SU-DHL-6 (cell line): ENCODE data around the gene INTS1.
"Not testable (repeated sequence)": the region's sequence is repeated elsewhere in the genome, so short reads cannot be mapped to it uniquely, and the experiment has no call there.

ENCODE experiments used
- H2AFZ ChIP-seq: fragments of 200-600 bp; sonication (generic); 2 replicates; pipeline ENCODE4 v1.6.1; 2014; ENCODE audit warnings: low read depth, mild to moderate bottlenecking, moderate library complexity, mixed read lengths, antibody characterized with exemption, low read length; ENCODE audit not compliant: severe bottlenecking
- H3F3A ChIP-seq: fragments of 200-600 bp; shearing (Covaris generic); 2 replicates; pipeline ENCODE4 v1.6.0; 2016; ENCODE audit warnings: antibody characterized with exemption, mild to moderate bottlenecking; ENCODE audit not compliant: insufficient read depth
- H3K27ac ChIP-seq: fragments of 200-600 bp; sonication (generic); 2 replicates; pipeline ENCODE4 v1.5.1; 2016; ENCODE audit warnings: low read depth, mild to moderate bottlenecking, low read length, moderate library complexity, mixed read lengths
- H3K27me3 ChIP-seq: fragments of 200-600 bp; sonication (generic), shearing (Covaris generic); 2 replicates; pipeline ENCODE4 v1.6.0; 2014; ENCODE audit warnings: mild to moderate bottlenecking, low read length
- H3K36me3 ChIP-seq: fragments of 200-600 bp; sonication (generic); 2 replicates; pipeline ENCODE4 v1.6.1; 2014; ENCODE audit warnings: mild to moderate bottlenecking, low read length, mixed read lengths
- H3K4me2 ChIP-seq: fragments of 300-600, 200-600 bp; shearing (Covaris generic), sonication (generic); 2 replicates; pipeline ENCODE4 v1.6.0; 2014; ENCODE audit warnings: low read length, low read depth, mild to moderate bottlenecking; ENCODE audit not compliant: poor library complexity, severe bottlenecking
- H3K4me3 ChIP-seq: fragments of 200-600 bp; sonication (generic); 2 replicates; pipeline ENCODE4 v1.5.1; 2014; ENCODE audit warnings: antibody characterized with exemption, low read length, mild to moderate bottlenecking, mixed read lengths; ENCODE audit not compliant: insufficient read depth, poor library complexity, severe bottlenecking
- H3K79me2 ChIP-seq: fragments of 200-600 bp; sonication (generic); 2 replicates; pipeline ENCODE4 v1.6.1; 2014; ENCODE audit warnings: mild to moderate bottlenecking, low read length, moderate library complexity; ENCODE audit not compliant: insufficient read depth
- H3K9ac ChIP-seq: fragments of 200-600 bp; sonication (generic); 2 replicates; pipeline ENCODE4 v1.7.0; 2014; ENCODE audit warnings: mild to moderate bottlenecking, low read length
- H3K9me2 ChIP-seq: fragments of 200-600 bp; sonication (generic); replicated peaks from 2 replicates; pipeline ENCODE4 v1.6.1; 2014; ENCODE audit warnings: low read length; ENCODE audit not compliant: insufficient read depth
- H3K9me3 ChIP-seq: fragments of 200-600 bp; sonication (generic); 2 replicates; pipeline ENCODE4 v1.6.1; 2014; ENCODE audit warnings: low read length, mixed read lengths; ENCODE audit not compliant: insufficient read depth
- H4K20me1 ChIP-seq: fragments of 200-600 bp; sonication (generic); 2 replicates; pipeline ENCODE4 v1.6.1; 2014; ENCODE audit warnings: low read depth, mild to moderate bottlenecking, antibody characterized with exemption, low read length, moderate library complexity, mixed read lengths
- EZH2phosphoT487 ChIP-seq: fragments of 200-600 bp; sonication (generic), shearing (Covaris generic); conservative IDR thresholded peaks from 2 replicates; pipeline ENCODE4 v1.6.1; 2018; ENCODE audit warnings: mild to moderate bottlenecking, antibody characterized with exemption, low read length, moderate library complexity, mixed read lengths
- TF ChIP-seq, protein P1 (sequence below): fragments of 200-600 bp; sonication (generic); IDR thresholded peaks from one replicate; pipeline ENCODE4 v1.5.1; 2017; ENCODE audit warnings: antibody characterized with exemption, mild to moderate bottlenecking, low read length, moderate library complexity; ENCODE audit not compliant: insufficient read depth, poor library complexity, severe bottlenecking

The INTS1 gene

GRCh38 chr7:1446620-1447032, 57.6 kb downstream of the INTS1 start:
- Histone ChIP-seq H3K4me2 (no peak overlapping the region), H3K36me3 (no peaks in the 10 kb centered on the region), H3K79me2 (no peaks in the 10 kb centered on the region), H3K9ac (no peak overlapping the region), H4K20me1 (no peaks in the 10 kb centered on the region), H3K9me3 (no peaks in the 10 kb centered on the region), H3K9me2 (no peaks in the 10 kb centered on the region), H3K27me3 (no peaks in the 10 kb centered on the region), H2AFZ (no peak overlapping the region), H3K4me3 (no peak overlapping the region), H3K27ac (no peak overlapping the region), H3F3A (no peaks in the 10 kb centered on the region)
- no peak for TF ChIP-seq EZH2phosphoT487
- TF ChIP-seq, protein P1, sequence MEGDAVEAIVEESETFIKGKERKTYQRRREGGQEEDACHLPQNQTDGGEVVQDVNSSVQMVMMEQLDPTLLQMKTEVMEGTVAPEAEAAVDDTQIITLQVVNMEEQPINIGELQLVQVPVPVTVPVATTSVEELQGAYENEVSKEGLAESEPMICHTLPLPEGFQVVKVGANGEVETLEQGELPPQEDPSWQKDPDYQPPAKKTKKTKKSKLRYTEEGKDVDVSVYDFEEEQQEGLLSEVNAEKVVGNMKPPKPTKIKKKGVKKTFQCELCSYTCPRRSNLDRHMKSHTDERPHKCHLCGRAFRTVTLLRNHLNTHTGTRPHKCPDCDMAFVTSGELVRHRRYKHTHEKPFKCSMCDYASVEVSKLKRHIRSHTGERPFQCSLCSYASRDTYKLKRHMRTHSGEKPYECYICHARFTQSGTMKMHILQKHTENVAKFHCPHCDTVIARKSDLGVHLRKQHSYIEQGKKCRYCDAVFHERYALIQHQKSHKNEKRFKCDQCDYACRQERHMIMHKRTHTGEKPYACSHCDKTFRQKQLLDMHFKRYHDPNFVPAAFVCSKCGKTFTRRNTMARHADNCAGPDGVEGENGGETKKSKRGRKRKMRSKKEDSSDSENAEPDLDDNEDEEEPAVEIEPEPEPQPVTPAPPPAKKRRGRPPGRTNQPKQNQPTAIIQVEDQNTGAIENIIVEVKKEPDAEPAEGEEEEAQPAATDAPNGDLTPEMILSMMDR: no peak

DNA sequence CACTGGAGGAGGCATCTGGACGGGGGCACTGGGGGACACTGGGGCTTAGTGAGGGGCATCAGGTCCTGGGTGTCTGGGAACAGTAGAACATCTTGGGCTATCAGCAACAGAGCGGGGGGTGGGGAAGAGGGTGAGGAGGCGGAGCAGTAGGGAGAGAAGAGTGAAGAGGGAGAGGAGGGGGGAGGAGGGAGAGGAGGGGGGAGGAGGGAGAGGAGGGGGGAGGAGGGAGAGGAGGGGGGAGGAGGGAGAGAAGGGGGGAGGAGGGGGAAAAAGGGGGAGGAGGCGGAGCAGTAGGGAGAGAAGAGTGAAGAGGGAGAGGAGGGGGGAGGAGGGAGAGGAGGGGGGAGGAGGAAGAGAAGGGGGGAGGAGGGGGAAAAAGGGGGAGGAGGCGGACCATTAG, 58.2 kb downstream of the INTS1 start:
- H3K9me3 ChIP-seq, H3F3A ChIP-seq, H3K4me2 ChIP-seq, H4K20me1 ChIP-seq, H3K79me2 ChIP-seq, H3K9ac ChIP-seq, H3K9me2 ChIP-seq, H2AFZ ChIP-seq, H3K27me3 ChIP-seq, H3K4me3 ChIP-seq, H3K36me3 ChIP-seq, H3K27ac ChIP-seq: not testable (repeated sequence)

- H3K9me2 ChIP-seq: no peaks in the 10 kb centered on the region
- no peaks in the 10 kb centered on the region for H3K79me2 ChIP-seq
- H3K36me3 ChIP-seq: no peaks in the 10 kb centered on the region
- no peak overlapping the region for H3K4me3 ChIP-seq
- no peaks in the 10 kb centered on the region for H3F3A ChIP-seq
- H3K9me3 ChIP-seq: no peaks in the 10 kb centered on the region
- no peak overlapping the region for H3K27ac ChIP-seq
- no peak overlapping the region for H3K4me2 ChIP-seq
- H3K27me3 ChIP-seq: no peaks in the 10 kb centered on the region
- H4K20me1 ChIP-seq: no peaks in the 10 kb centered on the region
- TF ChIP-seq, protein P1: no peak
- no peak for TF ChIP-seq EZH2phosphoT487
- H2AFZ ChIP-seq: no peak overlapping the region
- H3K9ac ChIP-seq: no peak overlapping the region
These were observed 58.8 kb downstream of the INTS1 start for GRCh38 chr7:1445341-1445740.

- no peak overlapping the region for H2AFZ ChIP-seq
- no peaks in the 10 kb centered on the region for H3K9me2 ChIP-seq
- no peak overlapping the region for H3K27ac ChIP-seq
- no peaks in the 10 kb centered on the region for H3F3A ChIP-seq
- no peaks in the 10 kb centered on the region for H3K9me3 ChIP-seq
- no peak for TF ChIP-seq EZH2phosphoT487
- TF ChIP-seq, protein P1: no peak
- no peak overlapping the region for H3K9ac ChIP-seq
- no peaks in the 10 kb centered on the region for H4K20me1 ChIP-seq
- no peaks in the 10 kb centered on the region for H3K27me3 ChIP-seq
- H3K4me2 ChIP-seq: no peak overlapping the region
- H3K79me2 ChIP-seq: no peaks in the 10 kb centered on the region
- H3K4me3 ChIP-seq: no peak overlapping the region
- no peaks in the 10 kb centered on the region for H3K36me3 ChIP-seq
These were observed 59.3 kb downstream of the INTS1 start for GRCh38 chr7:1444925-1445322.
